ENCODE measurements around the gene PTOV1. TPM values are rescaled to one million over a fixed set of nuclear protein-coding genes. Genes with fewer than 3 reads are reported as not detected.

PTOV1 gene
- total RNA-seq, 1 experiment from 2014 or later = 331 TPM

DNA sequence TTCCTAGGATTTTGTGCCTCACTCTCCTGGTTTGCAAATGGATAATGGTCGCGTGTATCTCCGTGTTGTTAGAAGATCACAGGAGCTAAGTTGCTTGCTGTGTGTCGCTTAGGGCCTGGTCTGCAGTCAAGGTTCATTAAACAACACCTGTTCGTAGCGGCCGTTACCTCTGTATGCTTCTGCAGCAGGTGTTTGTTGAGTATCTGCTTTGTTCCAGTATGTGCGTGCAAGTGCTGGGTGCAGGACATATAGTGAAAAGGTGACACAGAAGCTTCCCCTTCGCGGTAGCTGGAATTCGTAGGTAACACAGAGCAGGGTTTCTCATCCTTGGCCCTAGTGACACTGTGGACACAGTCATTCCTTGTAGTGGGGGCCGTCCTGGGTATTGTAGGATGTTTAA is 27.5 kb upstream of the PTOV1 start:
- H3K4me1 ChIP-seq (ENCODE audit: insufficient read depth, low read length, poor library complexity, severe bottlenecking) = peaks cover 5% of the 10 kb centered on the region
- intact Hi-C loops (cut with micrococcal nuclease; ENCODE audit: unreplicated experiment) = no loop called here
- no peak for DNase-seq (ENCODE audit: low spot score)
- BruUV-seq (replicated peaks) = no TSS peak
- H3K4me3 ChIP-seq (ENCODE audit: low read depth, low read length, poor library complexity, severe bottlenecking) = no peak overlapping the region
- H3K27ac ChIP-seq (ENCODE audit: low read depth, low read length, poor library complexity, severe bottlenecking) = no peak overlapping the region
- no peak for TF ChIP-seq EZH2 (IDR thresholded peaks at IDR 0.05; ENCODE audit: borderline replicate concordance, low read depth, low read length, poor library complexity, severe bottlenecking)
- TF ChIP-seq, protein P1, sequence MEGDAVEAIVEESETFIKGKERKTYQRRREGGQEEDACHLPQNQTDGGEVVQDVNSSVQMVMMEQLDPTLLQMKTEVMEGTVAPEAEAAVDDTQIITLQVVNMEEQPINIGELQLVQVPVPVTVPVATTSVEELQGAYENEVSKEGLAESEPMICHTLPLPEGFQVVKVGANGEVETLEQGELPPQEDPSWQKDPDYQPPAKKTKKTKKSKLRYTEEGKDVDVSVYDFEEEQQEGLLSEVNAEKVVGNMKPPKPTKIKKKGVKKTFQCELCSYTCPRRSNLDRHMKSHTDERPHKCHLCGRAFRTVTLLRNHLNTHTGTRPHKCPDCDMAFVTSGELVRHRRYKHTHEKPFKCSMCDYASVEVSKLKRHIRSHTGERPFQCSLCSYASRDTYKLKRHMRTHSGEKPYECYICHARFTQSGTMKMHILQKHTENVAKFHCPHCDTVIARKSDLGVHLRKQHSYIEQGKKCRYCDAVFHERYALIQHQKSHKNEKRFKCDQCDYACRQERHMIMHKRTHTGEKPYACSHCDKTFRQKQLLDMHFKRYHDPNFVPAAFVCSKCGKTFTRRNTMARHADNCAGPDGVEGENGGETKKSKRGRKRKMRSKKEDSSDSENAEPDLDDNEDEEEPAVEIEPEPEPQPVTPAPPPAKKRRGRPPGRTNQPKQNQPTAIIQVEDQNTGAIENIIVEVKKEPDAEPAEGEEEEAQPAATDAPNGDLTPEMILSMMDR (conservative IDR thresholded peaks at IDR 0.05; ENCODE audit: low read depth, low read length) = no peak
- peaks cover 28% of the 10 kb centered on the region for H3K36me3 ChIP-seq (ENCODE audit: insufficient read depth, low read length, poor library complexity, severe bottlenecking)
- ChIA-PET POLR2A (ENCODE audit: low non-redundant PET) (no interaction called here), CTCF (no interaction called here)
- H3K27me3 ChIP-seq (replicated peaks; ENCODE audit: insufficient read depth, low read depth, low read length, poor library complexity) = no peaks in the 10 kb centered on the region
- no peaks in the 10 kb centered on the region for H3K9me3 ChIP-seq (ENCODE audit: low read depth, low read length, poor library complexity, severe bottlenecking)

DNA sequence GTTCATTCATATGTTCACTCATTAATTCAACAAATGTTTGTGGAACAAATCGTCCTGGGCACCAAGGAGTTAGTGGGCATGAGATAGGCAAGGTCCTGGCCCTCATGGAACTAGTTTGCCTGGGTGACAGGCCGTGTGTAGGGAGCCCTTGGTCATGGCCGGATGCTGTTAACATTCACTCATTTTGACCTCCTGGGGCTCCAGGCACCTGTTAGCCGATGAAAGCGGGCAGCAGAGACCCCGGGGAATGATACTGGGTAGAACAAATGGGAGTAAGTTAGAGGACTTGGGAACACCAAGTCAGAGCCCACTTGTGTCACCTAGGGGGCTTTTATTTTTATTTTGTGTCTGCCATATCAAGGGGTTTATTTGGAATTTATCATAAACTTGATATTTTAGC is 26.3 kb upstream of the PTOV1 start:
- Histone ChIP-seq H3K27ac (ENCODE audit: low read depth, low read length, poor library complexity, severe bottlenecking) (no peak overlapping the region), H3K36me3 (ENCODE audit: insufficient read depth, low read length, poor library complexity, severe bottlenecking) (peaks cover 28% of the 10 kb centered on the region), H3K27me3 (replicated peaks; ENCODE audit: insufficient read depth, low read depth, low read length, poor library complexity) (no peaks in the 10 kb centered on the region), H3K9me3 (ENCODE audit: low read depth, low read length, poor library complexity, severe bottlenecking) (no peaks in the 10 kb centered on the region), H3K4me3 (ENCODE audit: low read depth, low read length, poor library complexity, severe bottlenecking) (no peak overlapping the region), H3K4me1 (ENCODE audit: insufficient read depth, low read length, poor library complexity, severe bottlenecking) (no peaks in the 10 kb centered on the region)
- POLR2A ChIA-PET (ENCODE audit: low non-redundant PET) = no interaction called here
- CTCF ChIA-PET = no interaction called here
- DNase-seq (ENCODE audit: low spot score) = no peak
- intact Hi-C loops (cut with micrococcal nuclease; ENCODE audit: unreplicated experiment) = no loop called here
- no peak for TF ChIP-seq EZH2 (IDR thresholded peaks at IDR 0.05; ENCODE audit: borderline replicate concordance, low read depth, low read length, poor library complexity, severe bottlenecking)
- TF ChIP-seq, protein P1 (conservative IDR thresholded peaks at IDR 0.05; ENCODE audit: low read depth, low read length) = no peak
- BruUV-seq (replicated peaks) = no TSS peak

DNA sequence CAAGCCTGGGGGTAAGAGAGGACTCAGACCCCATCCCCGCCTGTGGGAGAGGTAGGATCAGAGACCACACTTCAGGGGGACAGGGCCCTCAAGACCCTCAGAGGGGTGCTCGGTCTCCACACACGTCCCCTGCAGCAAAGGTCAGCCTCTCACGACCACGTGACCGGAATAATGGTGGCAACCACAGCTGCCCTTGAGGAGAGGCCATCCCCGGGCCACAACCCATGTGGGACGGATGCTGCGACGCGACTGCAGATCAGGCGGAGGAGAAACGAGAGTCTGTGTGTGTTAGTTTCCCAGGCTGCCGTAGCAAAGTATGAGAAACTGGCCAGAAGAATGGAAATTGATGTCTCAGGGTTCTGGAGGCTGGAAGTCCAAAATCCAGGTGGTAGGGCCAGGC is 23.9 kb upstream of the PTOV1 start:
- Histone ChIP-seq H3K9me3 (ENCODE audit: low read depth, low read length, poor library complexity, severe bottlenecking) (no peaks in the 10 kb centered on the region), H3K4me3 (ENCODE audit: low read depth, low read length, poor library complexity, severe bottlenecking) (no peak overlapping the region), H3K27ac (ENCODE audit: low read depth, low read length, poor library complexity, severe bottlenecking) (no peak overlapping the region), H3K27me3 (replicated peaks; ENCODE audit: insufficient read depth, low read depth, low read length, poor library complexity) (no peaks in the 10 kb centered on the region), H3K4me1 (ENCODE audit: insufficient read depth, low read length, poor library complexity, severe bottlenecking) (no peaks in the 10 kb centered on the region), H3K36me3 (ENCODE audit: insufficient read depth, low read length, poor library complexity, severe bottlenecking) (peaks cover 39% of the 10 kb centered on the region)
- intact Hi-C loops (cut with micrococcal nuclease; ENCODE audit: unreplicated experiment) = no loop called here
- no peak for DNase-seq (ENCODE audit: low spot score)
- ChIA-PET POLR2A (ENCODE audit: low non-redundant PET) (no interaction called here), CTCF (no interaction called here)
- no TSS peak for BruUV-seq (replicated peaks)
- no peak for TF ChIP-seq EZH2 (IDR thresholded peaks at IDR 0.05; ENCODE audit: borderline replicate concordance, low read depth, low read length, poor library complexity, severe bottlenecking)
- TF ChIP-seq, protein P1 (conservative IDR thresholded peaks at IDR 0.05; ENCODE audit: low read depth, low read length) = no peak
